GM13976 (cell line): Measurements from ENCODE around the gene OCA2.

Experiments used
- DNase-seq: peaks from one replicate; pipeline ENCODE4 v3.0.0; 2012; ENCODE audit warnings: low spot score
- in situ Hi-C: fragments of 300-500 bp; cut with MboI; formaldehyde crosslinking; loops from one replicate; pipeline ENCODE4 v1.12.0; 2022; ENCODE audit warnings: low sequenced_read_pairs, mixed read lengths, inconsistent platforms; ENCODE audit not compliant: unreplicated experiment
- TF ChIP-seq, protein P1 (sequence below): IDR thresholded peaks from 2 replicates; pipeline ENCODE4 v1.5.1; 2012; ENCODE audit warnings: borderline replicate concordance, mild to moderate bottlenecking; ENCODE audit not compliant: insufficient read depth; ENCODE audit errors: extremely low read depth, missing control alignments, control extremely low read depth

The OCA2 gene

DNA sequence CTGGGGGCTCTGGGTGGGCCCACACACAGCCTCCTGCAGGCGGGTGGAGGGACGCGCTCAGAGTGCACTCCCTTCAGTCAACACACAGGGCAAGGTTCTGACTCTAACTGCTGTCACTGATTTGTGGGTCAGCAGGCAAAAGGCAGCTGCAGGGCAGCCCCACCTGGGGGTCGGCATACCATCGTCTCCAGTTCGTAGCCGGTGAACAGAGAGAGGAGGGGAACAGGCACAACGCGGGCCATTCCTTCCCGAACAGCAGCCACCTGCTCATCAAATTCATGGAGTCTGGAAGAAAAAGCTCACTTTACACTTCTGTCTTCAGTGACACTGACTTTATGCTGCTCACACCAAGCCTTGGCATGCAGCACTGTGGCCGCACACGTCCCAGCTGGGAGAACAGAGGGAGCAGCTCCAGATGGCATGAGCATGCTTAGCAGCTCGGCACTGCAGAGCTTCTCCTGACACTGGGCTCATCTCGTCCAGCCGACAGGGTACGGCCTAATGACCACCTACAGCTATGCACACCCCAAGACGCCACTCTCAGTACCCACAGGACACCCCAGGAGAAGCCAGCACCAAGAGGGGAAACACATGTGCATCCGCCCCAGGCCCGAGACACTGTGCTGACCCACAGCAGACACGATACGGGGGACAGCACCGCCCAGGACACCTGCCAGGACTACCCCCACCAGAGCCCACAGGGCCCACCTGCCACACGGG lies 14.4 kb upstream of the OCA2 start:
- in situ Hi-C loops, result no loop called here
- TF ChIP-seq, protein P1, sequence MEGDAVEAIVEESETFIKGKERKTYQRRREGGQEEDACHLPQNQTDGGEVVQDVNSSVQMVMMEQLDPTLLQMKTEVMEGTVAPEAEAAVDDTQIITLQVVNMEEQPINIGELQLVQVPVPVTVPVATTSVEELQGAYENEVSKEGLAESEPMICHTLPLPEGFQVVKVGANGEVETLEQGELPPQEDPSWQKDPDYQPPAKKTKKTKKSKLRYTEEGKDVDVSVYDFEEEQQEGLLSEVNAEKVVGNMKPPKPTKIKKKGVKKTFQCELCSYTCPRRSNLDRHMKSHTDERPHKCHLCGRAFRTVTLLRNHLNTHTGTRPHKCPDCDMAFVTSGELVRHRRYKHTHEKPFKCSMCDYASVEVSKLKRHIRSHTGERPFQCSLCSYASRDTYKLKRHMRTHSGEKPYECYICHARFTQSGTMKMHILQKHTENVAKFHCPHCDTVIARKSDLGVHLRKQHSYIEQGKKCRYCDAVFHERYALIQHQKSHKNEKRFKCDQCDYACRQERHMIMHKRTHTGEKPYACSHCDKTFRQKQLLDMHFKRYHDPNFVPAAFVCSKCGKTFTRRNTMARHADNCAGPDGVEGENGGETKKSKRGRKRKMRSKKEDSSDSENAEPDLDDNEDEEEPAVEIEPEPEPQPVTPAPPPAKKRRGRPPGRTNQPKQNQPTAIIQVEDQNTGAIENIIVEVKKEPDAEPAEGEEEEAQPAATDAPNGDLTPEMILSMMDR, result no peak
- DNase-seq, result no peak

DNA sequence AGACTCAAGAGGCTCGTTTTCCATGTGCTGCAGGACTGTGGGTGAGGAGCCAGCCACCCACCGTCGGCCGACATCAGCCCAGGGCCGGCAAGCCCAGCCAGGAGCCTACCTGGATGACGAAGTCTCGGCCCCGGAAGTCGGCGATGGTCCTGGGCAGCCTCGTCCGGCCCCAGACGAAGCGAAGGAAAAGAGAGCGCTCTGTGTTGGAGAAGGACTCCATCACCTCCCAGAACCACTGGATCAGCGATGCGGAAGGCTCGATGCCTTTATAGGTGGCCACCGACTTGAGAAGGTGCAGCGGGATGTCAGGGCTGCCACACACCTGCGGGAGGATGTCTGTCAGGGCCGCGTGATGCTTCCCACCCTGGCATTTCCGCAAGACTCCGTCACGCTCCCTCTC lies 13.8 kb upstream of the OCA2 start:
- DNase-seq, result no peak
- TF ChIP-seq, protein P1, result no peak
- in situ Hi-C loops, result no loop called here

DNA sequence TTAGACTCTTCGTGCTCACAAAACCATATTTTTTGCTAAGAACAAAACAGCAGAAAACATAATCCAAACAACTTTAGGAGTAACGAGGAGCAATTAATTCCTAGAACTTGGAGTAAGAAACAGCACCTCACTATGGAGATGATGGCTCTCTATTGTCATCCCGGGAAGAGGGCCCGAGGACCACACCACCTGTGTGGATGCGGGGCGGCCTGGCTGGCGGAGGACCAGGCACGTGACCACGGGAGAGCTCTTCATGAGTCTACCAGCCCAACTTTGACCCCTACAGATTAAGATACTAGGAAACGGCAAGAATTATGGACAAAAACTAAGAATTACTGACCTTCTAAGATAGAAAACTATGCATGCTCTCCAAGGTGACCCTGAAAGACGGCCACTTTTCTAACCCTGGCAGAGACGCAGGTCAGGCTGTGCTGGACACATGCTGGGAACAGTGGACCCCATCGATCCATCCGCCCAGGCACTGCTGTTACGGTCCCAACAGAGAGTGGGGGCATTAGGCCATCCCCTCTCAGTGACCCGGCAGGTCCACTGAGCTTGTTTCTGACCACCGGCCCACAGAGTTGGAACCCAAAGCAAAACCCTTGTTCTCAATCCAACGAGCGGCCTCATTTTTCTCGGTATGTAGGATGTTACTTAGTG lies 13.1 kb upstream of the OCA2 start:
- DNase-seq, result no peak
- TF ChIP-seq, protein P1, result no peak
- in situ Hi-C loops, result no loop called here

DNA sequence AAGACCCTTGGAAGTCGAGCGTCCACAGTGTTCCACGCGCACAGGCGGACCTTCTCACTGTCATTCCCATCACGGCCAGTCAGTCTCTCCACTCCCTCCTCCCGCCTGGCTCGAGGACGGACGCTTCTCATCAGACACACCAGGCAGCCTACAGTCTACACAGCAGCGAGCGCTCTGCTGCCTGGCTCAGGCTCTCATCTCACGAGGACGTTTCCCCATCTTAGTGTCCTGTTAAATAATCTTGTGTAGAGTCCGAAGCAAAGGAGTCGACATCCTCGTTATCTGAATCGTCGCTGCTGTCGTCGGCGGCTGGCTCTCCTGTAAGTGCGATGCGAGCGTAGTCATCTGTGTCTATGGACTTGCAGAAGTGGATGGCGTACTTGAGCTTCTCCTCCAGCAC lies 12.4 kb upstream of the OCA2 start:
- in situ Hi-C loops, result no loop called here
- DNase-seq, result no peak
- TF ChIP-seq, protein P1, result no peak

DNA sequence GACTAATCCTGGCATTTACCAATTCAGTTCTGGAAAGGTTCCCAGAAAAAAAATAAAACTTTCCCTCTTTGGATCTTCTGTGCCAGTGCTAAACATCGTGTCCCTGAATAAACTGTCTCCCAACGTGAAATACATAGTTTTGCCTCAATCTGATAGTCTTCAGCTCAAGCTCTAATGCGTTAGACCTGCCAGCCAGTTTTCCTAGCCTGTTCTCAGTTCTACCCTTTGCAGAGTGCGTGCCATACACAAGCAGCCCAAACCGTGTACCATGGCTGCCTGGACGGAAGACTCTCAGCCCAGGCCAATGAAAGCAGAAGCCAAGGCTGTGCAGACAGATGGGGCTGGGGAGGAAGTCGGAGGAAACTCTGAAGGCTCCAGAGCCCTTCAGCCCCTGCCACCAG lies 11.4 kb upstream of the OCA2 start:
- DNase-seq, result no peak
- TF ChIP-seq, protein P1, result no peak
- in situ Hi-C loops, result no loop called here

DNA sequence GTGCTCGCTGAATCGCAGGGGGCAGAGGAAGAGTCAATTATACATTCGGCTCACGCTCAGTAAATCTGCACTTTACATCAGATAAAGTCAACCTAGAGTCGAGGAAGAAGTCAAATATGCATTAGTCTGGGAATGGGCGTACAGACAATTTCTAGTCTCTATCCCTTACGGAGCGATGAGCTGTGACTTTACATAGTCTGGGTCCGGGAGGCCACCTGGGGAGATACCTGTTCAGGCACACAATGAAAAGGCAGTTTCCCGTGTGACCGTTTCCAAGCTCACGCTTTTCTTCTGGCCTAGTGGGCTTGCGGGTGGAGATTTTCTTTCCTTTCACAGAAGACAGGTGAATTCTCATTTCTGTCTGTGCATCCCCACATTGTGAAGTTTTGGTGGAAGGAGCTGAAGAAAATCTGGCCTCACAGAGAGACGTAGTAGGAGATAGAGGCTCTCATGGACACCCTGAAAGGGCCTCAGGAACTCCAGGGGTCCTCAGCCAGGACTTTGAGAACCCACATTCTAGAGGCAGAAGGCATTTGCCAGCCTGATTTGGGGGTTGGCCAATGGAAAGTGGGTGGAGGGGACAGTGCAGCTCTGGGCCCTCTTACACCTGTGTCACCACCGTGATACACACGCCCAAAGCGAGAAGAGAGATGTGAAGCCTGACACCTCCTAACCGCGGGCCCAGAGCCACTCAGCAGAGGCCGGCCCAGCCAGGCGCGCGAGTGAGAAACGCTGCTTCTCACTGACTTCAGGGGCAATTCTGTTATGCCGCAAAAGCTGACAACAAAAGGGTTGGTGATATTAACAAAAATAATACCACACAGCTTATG lies 10.7 kb upstream of the OCA2 start:
- TF ChIP-seq, protein P1, result no peak
- in situ Hi-C loops, result no loop called here
- no peak for DNase-seq
